ENCODE measurements around the gene CAPZA3. TPM values are rescaled to one million over a fixed set of nuclear protein-coding genes. Genes with fewer than 3 reads are reported as not detected.

Gene CAPZA3
- total RNA-seq, 1 donor from 2014 or later = not detected

DNA sequence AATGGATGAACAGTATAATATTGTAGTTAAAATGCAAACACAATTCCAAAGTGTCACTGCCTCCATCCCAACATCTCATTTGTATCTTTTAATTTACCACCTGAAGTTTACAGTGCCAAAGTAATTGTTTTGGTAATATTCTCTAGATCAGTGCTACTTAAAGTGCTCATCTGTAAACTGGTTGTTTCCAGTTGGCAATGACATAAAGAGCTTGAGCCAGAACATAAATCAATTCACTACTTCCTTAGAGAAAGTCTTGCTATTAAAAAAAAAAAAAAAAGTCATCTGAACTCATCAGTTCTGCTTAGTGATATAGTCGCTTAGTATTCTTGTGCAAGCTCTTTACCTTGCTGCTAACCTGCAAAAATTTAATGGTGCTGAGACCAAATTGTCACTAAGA is 16.5 kb upstream of the CAPZA3 start:
- no peaks in the 10 kb centered on the region for H3K36me3 ChIP-seq
- Mint-ChIP-seq H3K27ac (no peak overlapping the region), H3K27me3 (ENCODE audit: insufficient read depth, low read depth) (no peaks in the 10 kb centered on the region), H3K9me3 (no peaks in the 10 kb centered on the region), H3K36me3 (no peaks in the 10 kb centered on the region), H3K4me3 (no peak overlapping the region), H3K4me1 (no peaks in the 10 kb centered on the region)
- no peaks in the 10 kb centered on the region for H3K27me3 ChIP-seq
- TF ChIP-seq EZH2 (IDR thresholded peaks at IDR 0.05) (no peak), EZH2phosphoT487 (IDR thresholded peaks at IDR 0.05) (no peak)
- TF ChIP-seq, protein P1, sequence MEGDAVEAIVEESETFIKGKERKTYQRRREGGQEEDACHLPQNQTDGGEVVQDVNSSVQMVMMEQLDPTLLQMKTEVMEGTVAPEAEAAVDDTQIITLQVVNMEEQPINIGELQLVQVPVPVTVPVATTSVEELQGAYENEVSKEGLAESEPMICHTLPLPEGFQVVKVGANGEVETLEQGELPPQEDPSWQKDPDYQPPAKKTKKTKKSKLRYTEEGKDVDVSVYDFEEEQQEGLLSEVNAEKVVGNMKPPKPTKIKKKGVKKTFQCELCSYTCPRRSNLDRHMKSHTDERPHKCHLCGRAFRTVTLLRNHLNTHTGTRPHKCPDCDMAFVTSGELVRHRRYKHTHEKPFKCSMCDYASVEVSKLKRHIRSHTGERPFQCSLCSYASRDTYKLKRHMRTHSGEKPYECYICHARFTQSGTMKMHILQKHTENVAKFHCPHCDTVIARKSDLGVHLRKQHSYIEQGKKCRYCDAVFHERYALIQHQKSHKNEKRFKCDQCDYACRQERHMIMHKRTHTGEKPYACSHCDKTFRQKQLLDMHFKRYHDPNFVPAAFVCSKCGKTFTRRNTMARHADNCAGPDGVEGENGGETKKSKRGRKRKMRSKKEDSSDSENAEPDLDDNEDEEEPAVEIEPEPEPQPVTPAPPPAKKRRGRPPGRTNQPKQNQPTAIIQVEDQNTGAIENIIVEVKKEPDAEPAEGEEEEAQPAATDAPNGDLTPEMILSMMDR (IDR thresholded peaks at IDR 0.05) = no peak
- no peak overlapping the region for H3K9ac ChIP-seq
- no peak overlapping the region for H2AFZ ChIP-seq (replicated peaks)
- no peaks in the 10 kb centered on the region for H4K20me1 ChIP-seq (ENCODE audit: low read depth)
- no peak for DNase-seq (ENCODE audit: low spot score)
- H3K79me2 ChIP-seq (ENCODE audit: low read depth) = no peaks in the 10 kb centered on the region
- H3K4me3 ChIP-seq = no peak overlapping the region
- no peak overlapping the region for H3K4me2 ChIP-seq
- H3K9me3 ChIP-seq (ENCODE audit: low read depth) = no peaks in the 10 kb centered on the region
- no peaks in the 10 kb centered on the region for H3F3A ChIP-seq (ENCODE audit: low read depth)
- no peak overlapping the region for H3K27ac ChIP-seq
- H3K4me1 ChIP-seq = no peaks in the 10 kb centered on the region

DNA sequence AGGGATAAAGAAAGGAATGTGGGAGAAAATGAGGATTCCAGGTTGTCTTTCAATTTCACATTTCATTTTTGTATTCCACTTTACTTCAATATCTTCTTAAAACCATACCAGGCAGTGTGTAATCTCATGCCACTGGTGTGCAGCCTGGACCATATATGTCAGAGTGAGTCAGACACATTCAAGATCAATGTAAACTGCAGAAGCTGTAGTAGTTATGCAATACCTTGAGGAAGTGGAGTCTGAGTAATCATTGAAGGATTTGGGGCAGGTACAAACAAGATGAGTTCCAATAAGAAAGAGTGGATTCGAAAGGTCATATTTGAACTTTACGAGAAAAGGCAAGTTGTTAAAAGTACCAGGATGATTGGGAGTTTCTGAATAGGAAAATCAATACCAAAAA is 14.2 kb upstream of the CAPZA3 start:
- Histone ChIP-seq H3K4me1 (no peaks in the 10 kb centered on the region), H3K9ac (no peak overlapping the region), H2AFZ (replicated peaks) (no peak overlapping the region), H3K27ac (no peak overlapping the region), H3K9me3 (ENCODE audit: low read depth) (no peaks in the 10 kb centered on the region), H3K4me2 (no peak overlapping the region), H3F3A (ENCODE audit: low read depth) (no peaks in the 10 kb centered on the region), H4K20me1 (ENCODE audit: low read depth) (no peaks in the 10 kb centered on the region), H3K79me2 (ENCODE audit: low read depth) (no peaks in the 10 kb centered on the region), H3K27me3 (no peaks in the 10 kb centered on the region), H3K4me3 (no peak overlapping the region), H3K36me3 (no peaks in the 10 kb centered on the region)
- H3K27me3 Mint-ChIP-seq (ENCODE audit: insufficient read depth, low read depth) = peaks cover 2% of the 10 kb centered on the region
- no peaks in the 10 kb centered on the region for H3K4me1 Mint-ChIP-seq
- no peak for DNase-seq (ENCODE audit: low spot score)
- H3K27ac Mint-ChIP-seq = no peak overlapping the region
- H3K4me3 Mint-ChIP-seq = no peak overlapping the region
- no peak for TF ChIP-seq EZH2phosphoT487 (IDR thresholded peaks at IDR 0.05)
- TF ChIP-seq, protein P1 (IDR thresholded peaks at IDR 0.05) = no peak
- TF ChIP-seq EZH2 (IDR thresholded peaks at IDR 0.05) = no peak
- H3K9me3 Mint-ChIP-seq = peaks cover 2% of the 10 kb centered on the region
- no peaks in the 10 kb centered on the region for H3K36me3 Mint-ChIP-seq

DNA sequence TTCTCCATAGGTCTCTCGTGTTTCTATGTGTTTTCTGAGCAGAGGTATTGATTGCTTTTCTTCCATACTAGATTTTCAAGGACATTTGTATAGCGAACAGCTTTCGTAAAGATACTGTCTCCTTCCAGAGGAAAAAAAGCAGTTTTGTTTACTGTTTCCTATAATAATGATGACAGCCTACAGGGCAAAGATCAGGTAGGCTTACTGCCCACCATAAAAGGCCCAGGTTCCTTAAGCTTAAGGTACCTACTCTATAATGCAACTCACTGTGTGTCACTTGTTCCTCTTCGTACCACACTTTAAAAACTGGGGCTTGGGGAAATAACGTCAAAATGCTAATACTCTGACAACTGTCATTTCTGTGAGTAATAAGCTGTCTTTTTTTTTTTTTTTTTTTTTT is 6.8 kb upstream of the CAPZA3 start:
- Histone ChIP-seq H3K79me2 (ENCODE audit: low read depth) (no peaks in the 10 kb centered on the region), H3K4me1 (no peaks in the 10 kb centered on the region), H3K27me3 (no peaks in the 10 kb centered on the region), H3F3A (ENCODE audit: low read depth) (no peaks in the 10 kb centered on the region), H3K36me3 (no peaks in the 10 kb centered on the region), H3K4me2 (no peak overlapping the region), H3K9me3 (ENCODE audit: low read depth) (peaks cover 17% of the 10 kb centered on the region), H3K4me3 (no peak overlapping the region), H3K9ac (no peak overlapping the region), H3K27ac (no peak overlapping the region), H4K20me1 (ENCODE audit: low read depth) (no peaks in the 10 kb centered on the region), H2AFZ (replicated peaks) (peak overlapping the region; percentile 7)
- no peak for DNase-seq (ENCODE audit: low spot score)
- H3K27me3 Mint-ChIP-seq (ENCODE audit: insufficient read depth, low read depth) = peaks cover 2% of the 10 kb centered on the region
- no peak overlapping the region for H3K4me3 Mint-ChIP-seq
- H3K4me1 Mint-ChIP-seq = no peaks in the 10 kb centered on the region
- peaks cover 24% of the 10 kb centered on the region for H3K9me3 Mint-ChIP-seq
- TF ChIP-seq, protein P1 (IDR thresholded peaks at IDR 0.05) = no peak
- TF ChIP-seq EZH2phosphoT487 (IDR thresholded peaks at IDR 0.05) (no peak), EZH2 (IDR thresholded peaks at IDR 0.05) (no peak)
- H3K27ac Mint-ChIP-seq = no peak overlapping the region
- H3K36me3 Mint-ChIP-seq = no peaks in the 10 kb centered on the region
